GM19193 (cell line): Measurements from ENCODE around the gene LRRC56.

ENCODE experiments used
- POLR2A ChIP-seq: IDR thresholded peaks from 4 replicates; pipeline ENCODE4 v1.6.1; 2011; ENCODE audit not compliant: insufficient read depth, insufficient read length; ENCODE audit errors: extremely low read depth

Gene LRRC56

GRCh38 chr11:540583-541432, 3.5 kb downstream of the LRRC56 start:
- no peak for TF ChIP-seq POLR2A

- TF ChIP-seq POLR2A = no peak
These were observed 4.1 kb downstream of the LRRC56 start for GRCh38 chr11:541433-541885.

GRCh38 chr11:544817-545166, 7.5 kb downstream of the LRRC56 start:
- no peak for TF ChIP-seq POLR2A

GRCh38 chr11:545171-545570, 7.8 kb downstream of the LRRC56 start:
- no peak for TF ChIP-seq POLR2A

GRCh38 chr11:548700-549603, 11.6 kb downstream of the LRRC56 start:
- no peak for TF ChIP-seq POLR2A

- no peak for TF ChIP-seq POLR2A
These were observed 12.9 kb downstream of the LRRC56 start for GRCh38 chr11:550021-550745.

GRCh38 chr11:550746-551085, 13.4 kb downstream of the LRRC56 start:
- no peak for TF ChIP-seq POLR2A

GRCh38 chr11:551131-551530, 13.8 kb downstream of the LRRC56 start:
- no peak for TF ChIP-seq POLR2A

- TF ChIP-seq POLR2A = no peak
These were observed 14.3 kb downstream of the LRRC56 start for GRCh38 chr11:551596-551995.

- no peak for TF ChIP-seq POLR2A
These were observed 16.0 kb downstream of the LRRC56 start for GRCh38 chr11:553083-553987.

GRCh38 chr11:553988-554340, 16.6 kb downstream of the LRRC56 start:
- no peak for TF ChIP-seq POLR2A

- TF ChIP-seq POLR2A = no peak
These were observed 17.3 kb downstream of the LRRC56 start for GRCh38 chr11:554428-555226.

GRCh38 chr11:555227-555779, 18.0 kb downstream of the LRRC56 start:
- no peak for TF ChIP-seq POLR2A

GRCh38 chr11:555780-556661, 18.7 kb downstream of the LRRC56 start:
- no peak for TF ChIP-seq POLR2A
